Activated CD8-positive, alpha-beta T cell treated with anti-CD3 and anti-CD28 coated beads, Interleukin-2, amount 10 ng/mL, durations not matched to agents 7 days and 5 days (primary cell): ENCODE data around the gene HOXA3. TPM values are rescaled to one million over a fixed set of nuclear protein-coding genes. Genes with fewer than 3 reads are reported as not detected.
A peak's percentile ranks its signal among the peaks of the same experiment; 100 is the strongest.

ENCODE experiments used
- ATAC-seq: fragments of 150-1000 bp; cut with Tn5 transposase; one replicate; pipeline ENCODE4 v1.10.0; 2021; ENCODE audit warnings: moderate library complexity
- CTCF ChIA-PET: fragments of 350-600 bp; sonication (Branson Sonifier 250); formaldehyde crosslinking; loops from one replicate; lab custom pipeline; 2021; ENCODE audit warnings: antibody characterized with exemption; lab: Charles Lee
- POLR2A ChIA-PET: fragments of 350-600 bp; sonication (Branson Sonifier 250); formaldehyde crosslinking; loops from one replicate; lab custom pipeline; 2021; ENCODE audit warnings: antibody characterized with exemption; lab: Charles Lee
- DNase-seq: peaks from one replicate; pipeline ENCODE4 v3.0.0-alpha.2; 2020
- H3K27ac Mint-ChIP-seq: one replicate; pipeline ENCODE4 v1.8.0; 2021; ENCODE audit warnings: mild to moderate bottlenecking, mixed read lengths
- H3K27me3 Mint-ChIP-seq: one replicate; pipeline ENCODE4 v1.8.0; 2021; ENCODE audit warnings: low read depth, mixed read lengths
- H3K36me3 Mint-ChIP-seq: one replicate; pipeline ENCODE4 v1.8.0; 2021; ENCODE audit warnings: low read depth, mixed read lengths
- H3K4me1 Mint-ChIP-seq: one replicate; pipeline ENCODE4 v1.8.0; 2021; ENCODE audit warnings: low read depth, mixed read lengths
- H3K4me3 Mint-ChIP-seq: one replicate; pipeline ENCODE4 v1.8.0; 2021; ENCODE audit warnings: mild to moderate bottlenecking, mixed read lengths
- H3K9me3 Mint-ChIP-seq: one replicate; pipeline ENCODE4 v1.8.0; 2022; ENCODE audit warnings: mixed read lengths; ENCODE audit not compliant: insufficient read depth
- total RNA-seq, 2 experiments: library from RNA; stranded (reverse); gene quantifications; one replicate each; pipeline ENCODE4 v1.2.3, GENCODE V29; 2021

The HOXA3 gene
- total RNA-seq, 2 experiments from 2014 or later: not detected

DNA sequence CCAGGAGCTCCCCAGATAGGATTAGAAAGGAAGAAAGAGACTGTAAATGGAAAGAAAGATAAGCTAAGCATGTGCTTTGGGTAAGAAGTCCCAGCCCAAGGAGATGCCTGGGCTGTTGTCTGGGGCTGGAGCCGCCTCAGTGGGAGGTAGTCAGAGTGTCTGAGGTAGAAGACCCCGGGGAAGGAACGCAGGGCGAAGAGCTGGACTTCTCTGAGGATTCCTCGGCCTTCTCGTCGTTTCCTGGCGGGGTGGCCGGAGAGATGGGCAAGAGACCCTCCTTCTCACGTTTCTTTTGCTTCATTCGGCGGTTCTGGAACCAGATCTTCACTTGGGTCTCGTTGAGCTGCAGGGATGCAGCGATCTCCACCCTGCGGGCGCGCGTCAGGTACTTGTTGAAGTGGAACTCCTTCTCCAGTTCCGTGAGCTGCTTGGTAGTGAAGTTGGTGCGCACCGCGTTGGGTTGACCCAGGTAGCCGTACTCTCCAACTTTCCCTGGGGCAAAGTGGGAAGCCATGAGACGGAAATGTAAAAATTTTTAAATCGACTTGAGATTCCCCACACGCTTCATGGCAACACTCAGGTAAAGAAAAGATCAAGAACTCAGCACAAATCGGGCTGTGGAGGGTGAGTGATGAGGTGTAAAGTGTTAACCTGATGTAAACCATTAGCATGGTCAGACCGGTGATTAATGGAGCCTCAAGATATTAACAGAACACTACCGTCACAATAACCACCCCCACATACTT, 57.9 kb downstream of the HOXA3 start:
- CTCF ChIA-PET: interaction anchor here (0.7 to 1.1 kb wide), 2 partner anchors 89 to 102 kb away, joined by 3 to 5 read pairs; no protein-coding TSS in a partner anchor
- Mint-ChIP-seq H3K27ac (no peak overlapping the region), H3K9me3 (no peaks in the 10 kb centered on the region), H3K4me1 (peaks cover 23% of the 10 kb centered on the region), H3K36me3 (peaks cover 1% of the 10 kb centered on the region), H3K4me3 (peak overlapping the region; percentile 85), H3K27me3 (peaks cover 82% of the 10 kb centered on the region)
- POLR2A ChIA-PET: no interaction called here
- DNase-seq: no peak
- ATAC-seq: no peak

DNA sequence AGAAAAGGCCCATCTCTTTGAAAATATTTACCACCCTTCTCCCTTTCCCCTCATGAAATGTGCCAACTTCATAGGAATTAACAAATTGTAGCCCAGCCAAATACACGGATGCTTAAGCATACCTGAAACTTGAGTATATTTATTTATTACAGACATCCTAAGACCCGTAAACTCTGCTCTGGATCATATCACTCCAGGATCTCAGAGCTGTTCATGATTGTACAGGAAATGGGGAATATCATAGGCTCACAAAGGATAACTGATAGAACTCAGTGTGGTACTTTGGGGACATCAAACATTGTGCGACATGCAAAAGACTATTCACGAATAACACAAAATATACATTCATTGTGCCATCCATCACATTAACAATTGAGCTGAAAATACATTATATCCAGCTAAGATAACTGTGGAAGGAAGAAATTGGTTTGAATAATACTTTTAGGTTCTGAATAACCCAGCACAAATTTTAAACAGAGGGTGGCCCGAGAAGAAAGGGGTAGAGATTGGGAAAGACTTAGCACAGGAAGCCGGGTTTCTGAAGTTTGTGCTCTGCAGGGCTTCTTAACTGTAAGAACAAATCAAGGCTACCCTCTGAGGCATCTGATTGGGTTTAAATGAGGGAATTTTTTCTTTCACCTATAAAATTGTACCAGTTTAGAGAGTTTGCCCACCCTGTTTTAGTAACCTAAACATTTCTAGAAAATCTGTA, 59.0 kb downstream of the HOXA3 start:
- CTCF ChIA-PET: interaction anchor here (0.6 to 1.1 kb wide), 3 partner anchors 56 to 239 kb away, joined by 3 to 5 read pairs (median 3); no protein-coding TSS in a partner anchor
- peaks cover 23% of the 10 kb centered on the region for H3K4me1 Mint-ChIP-seq
- H3K4me3 Mint-ChIP-seq: no peak overlapping the region
- POLR2A ChIA-PET: no interaction called here
- no peak overlapping the region for H3K27ac Mint-ChIP-seq
- H3K9me3 Mint-ChIP-seq: no peaks in the 10 kb centered on the region
- peaks cover 82% of the 10 kb centered on the region for H3K27me3 Mint-ChIP-seq
- peaks cover 2% of the 10 kb centered on the region for H3K36me3 Mint-ChIP-seq
- DNase-seq (no peak), ATAC-seq (no peak)

DNA sequence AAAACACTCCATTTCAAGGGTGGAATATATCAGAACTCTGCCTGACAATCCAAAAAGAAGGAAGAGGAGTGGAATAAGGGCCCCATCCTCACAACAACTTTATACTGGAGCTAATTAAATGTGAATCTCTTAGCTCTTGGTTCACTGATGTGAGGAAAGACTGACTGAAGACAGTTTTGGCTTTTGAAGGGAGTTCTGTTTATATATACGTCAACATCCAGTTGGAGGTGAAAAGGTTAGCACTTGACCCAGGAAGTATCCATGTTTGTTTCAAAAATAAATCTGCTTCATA, 59.6 kb downstream of the HOXA3 start:
- POLR2A ChIA-PET: no interaction called here
- H3K9me3 Mint-ChIP-seq: no peaks in the 10 kb centered on the region
- no peak overlapping the region for H3K4me3 Mint-ChIP-seq
- DNase-seq (no peak), ATAC-seq (no peak)
- CTCF ChIA-PET: interaction anchor here (0.6 to 1.0 kb wide), 2 partner anchors 57 to 238 kb away, joined by 3 read pairs; no protein-coding TSS in a partner anchor
- peaks cover 81% of the 10 kb centered on the region for H3K27me3 Mint-ChIP-seq
- no peak overlapping the region for H3K27ac Mint-ChIP-seq
- peaks cover 2% of the 10 kb centered on the region for H3K36me3 Mint-ChIP-seq
- H3K4me1 Mint-ChIP-seq: peaks cover 26% of the 10 kb centered on the region

DNA sequence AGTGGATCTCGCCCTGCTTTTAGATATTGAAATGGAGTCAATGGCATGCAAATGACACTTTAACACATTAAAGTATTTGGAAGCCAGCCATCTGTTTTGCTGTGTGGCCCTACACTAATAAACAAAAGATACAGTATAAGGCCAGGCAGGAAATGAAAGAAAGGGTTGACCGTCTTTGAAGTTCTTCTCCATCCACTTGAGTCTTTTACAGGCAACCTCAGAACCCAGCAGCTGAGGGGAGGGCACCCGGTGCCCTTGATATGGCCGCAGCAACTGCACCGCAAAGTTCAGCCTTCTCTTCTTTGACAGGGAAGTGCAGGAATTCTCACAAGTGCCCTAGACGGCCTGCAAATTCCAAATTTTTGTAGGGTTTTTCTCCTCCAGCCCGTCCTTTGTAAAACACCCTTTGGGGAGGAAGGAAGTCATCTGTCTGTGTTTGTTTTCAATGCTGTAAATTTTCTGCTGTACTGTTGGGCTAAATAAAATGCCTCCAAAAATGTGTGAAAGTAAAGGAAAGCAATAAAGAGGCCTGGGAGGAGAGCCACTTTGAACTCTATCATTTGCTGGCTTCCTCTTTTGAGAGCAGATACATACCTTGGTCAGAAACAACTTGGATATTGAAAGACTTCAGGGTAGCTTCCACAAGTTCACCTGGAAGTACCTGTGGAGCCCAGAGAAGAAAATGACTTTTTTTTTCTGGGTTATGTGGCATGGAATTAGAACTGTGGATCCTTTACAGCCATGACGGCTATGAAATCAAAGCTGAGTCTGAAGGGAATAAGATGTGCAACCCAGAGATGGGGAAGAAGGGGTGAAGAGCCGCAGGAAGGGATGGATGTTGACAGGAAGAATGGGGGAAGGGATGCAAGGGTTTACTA, 60.2 kb downstream of the HOXA3 start:
- CTCF ChIA-PET: interaction anchor here (1.5 kb wide), 1 partner anchor 13 kb away, joined by 3 read pairs; no protein-coding TSS in a partner anchor
- Mint-ChIP-seq H3K9me3 (no peaks in the 10 kb centered on the region), H3K4me1 (peaks cover 24% of the 10 kb centered on the region), H3K36me3 (peaks cover 2% of the 10 kb centered on the region), H3K27ac (no peak overlapping the region), H3K27me3 (peaks cover 82% of the 10 kb centered on the region), H3K4me3 (no peak overlapping the region)
- POLR2A ChIA-PET: no interaction called here
- ATAC-seq (no peak), DNase-seq (no peak)

DNA sequence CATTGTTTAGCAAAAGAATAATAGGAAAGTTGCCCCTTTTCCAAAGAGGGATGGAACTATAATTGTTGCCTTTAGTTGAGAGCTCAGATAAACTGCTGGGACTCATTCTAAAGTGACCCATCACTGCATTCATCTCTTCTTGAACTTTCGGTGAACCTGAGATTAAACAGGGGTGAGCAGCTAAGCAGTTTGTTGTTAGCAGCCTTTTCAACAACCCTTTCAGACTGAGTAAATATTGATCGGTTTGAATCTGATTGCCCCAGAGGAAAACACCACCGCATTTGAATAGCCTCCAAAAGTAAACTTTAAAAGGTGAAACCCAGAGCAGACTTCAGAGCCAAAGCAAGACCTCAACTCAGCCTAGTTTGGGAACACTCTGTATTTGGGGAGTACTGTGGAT, 61.3 kb downstream of the HOXA3 start:
- ChIA-PET POLR2A (no interaction called here), CTCF (interaction anchor here (1.0 to 1.5 kb wide), 2 partner anchors 15 to 60 kb away, joined by 3 read pairs; no protein-coding TSS in a partner anchor)
- Mint-ChIP-seq H3K27ac (no peak overlapping the region), H3K36me3 (peaks cover 2% of the 10 kb centered on the region), H3K4me1 (peaks cover 21% of the 10 kb centered on the region), H3K9me3 (no peaks in the 10 kb centered on the region), H3K27me3 (peaks cover 81% of the 10 kb centered on the region), H3K4me3 (no peak overlapping the region)
- ATAC-seq: no peak
- no peak for DNase-seq

DNA sequence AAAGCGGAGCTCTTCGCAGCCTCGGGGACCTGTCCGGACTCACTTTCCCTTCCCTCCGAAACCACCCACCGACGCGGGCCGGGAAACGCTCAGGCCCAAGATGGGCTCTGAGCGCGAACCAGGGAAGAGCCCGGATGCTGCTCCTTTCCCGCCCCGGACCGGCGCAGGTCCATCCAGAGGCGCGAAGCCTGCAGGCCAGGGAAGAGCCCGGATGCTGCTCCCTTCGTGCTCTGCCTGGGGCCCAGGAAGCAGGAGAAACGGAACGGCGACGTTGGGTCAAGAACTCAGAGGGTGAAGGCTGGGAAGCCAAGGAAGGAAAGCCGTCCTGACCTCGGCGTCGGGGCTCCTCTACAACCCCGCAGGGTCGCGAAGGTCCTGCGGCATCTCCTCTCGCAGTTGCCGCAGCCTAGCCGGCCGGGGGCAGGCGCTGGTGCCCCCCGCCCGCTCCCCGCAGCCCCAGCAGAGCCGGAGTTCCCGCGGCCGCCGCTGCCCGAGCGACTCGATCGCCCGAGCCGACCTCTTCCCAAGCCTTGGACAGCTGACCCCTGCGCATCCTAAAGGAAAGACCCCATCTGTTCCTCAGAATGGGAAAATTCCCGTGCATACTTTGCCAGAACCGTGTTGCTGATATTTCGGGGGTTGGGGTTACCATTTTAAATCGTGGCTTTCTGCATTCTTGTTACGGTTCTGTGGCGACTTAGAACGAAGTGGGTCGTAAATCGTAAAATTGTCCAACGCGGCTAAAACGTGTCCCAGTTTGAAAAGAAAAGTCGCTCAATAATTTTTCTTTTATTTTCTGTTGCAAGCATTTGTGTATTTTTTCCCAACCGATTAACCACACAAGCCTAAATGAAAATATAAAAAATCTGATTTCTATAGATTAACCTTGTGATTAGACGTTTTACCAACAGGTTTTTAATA, 64.1 kb downstream of the HOXA3 start:
- no peak overlapping the region for H3K27ac Mint-ChIP-seq
- H3K4me3 Mint-ChIP-seq: no peak overlapping the region
- no peak for DNase-seq
- no peaks in the 10 kb centered on the region for H3K9me3 Mint-ChIP-seq
- peaks cover 11% of the 10 kb centered on the region for H3K4me1 Mint-ChIP-seq
- no peak for ATAC-seq
- POLR2A ChIA-PET: no interaction called here
- H3K36me3 Mint-ChIP-seq: peaks cover 2% of the 10 kb centered on the region
- peaks cover 65% of the 10 kb centered on the region for H3K27me3 Mint-ChIP-seq
- CTCF ChIA-PET: no interaction called here

DNA sequence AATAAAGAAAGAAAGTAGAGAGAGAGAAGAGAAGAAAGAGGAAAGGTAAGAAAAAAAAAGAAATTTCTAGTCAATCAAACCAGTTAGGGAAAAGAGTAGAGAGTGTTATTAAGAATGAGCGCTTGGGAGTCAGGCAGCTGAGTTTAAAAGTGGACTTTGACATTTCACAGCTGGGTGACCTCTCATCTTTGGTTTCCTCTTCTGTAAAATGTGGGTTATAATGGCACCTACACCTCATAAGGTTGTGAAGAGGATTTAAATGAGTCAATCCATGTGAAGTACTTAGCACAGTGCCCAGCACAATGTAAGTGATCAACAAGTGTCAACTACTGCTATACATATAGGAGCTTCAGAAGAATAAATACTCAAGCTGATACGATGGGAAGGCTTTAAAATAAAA, 68.7 kb downstream of the HOXA3 start:
- no peak for DNase-seq
- Mint-ChIP-seq H3K4me1 (peaks cover 14% of the 10 kb centered on the region), H3K9me3 (no peaks in the 10 kb centered on the region), H3K4me3 (no peak overlapping the region), H3K27ac (no peak overlapping the region), H3K27me3 (peaks cover 22% of the 10 kb centered on the region), H3K36me3 (no peaks in the 10 kb centered on the region)
- ChIA-PET POLR2A (no interaction called here), CTCF (interaction anchor here (0.9 to 2.2 kb wide), 2 partner anchors 13 to 77 kb away, joined by 3 to 5 read pairs; partner anchors contain the start of gene HOXA1)
- no peak for ATAC-seq

DNA sequence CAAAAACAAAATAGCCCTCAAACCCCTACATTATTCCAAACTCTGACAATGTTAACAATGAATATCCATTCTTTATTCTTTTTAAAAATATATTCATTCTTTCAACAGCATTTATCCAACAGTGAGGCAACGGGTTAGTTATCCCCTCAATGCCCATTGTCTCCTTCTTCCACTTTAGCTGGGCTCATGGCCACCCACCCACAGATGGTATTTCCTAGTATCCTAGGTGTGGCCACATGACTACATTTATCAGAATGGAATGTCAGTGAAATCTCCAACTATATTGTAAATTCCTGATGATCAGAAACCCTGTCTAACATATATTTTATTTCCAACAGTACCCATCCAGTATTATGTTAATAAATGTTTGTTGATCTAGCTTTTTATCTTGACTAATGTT, 70.2 kb downstream of the HOXA3 start:
- POLR2A ChIA-PET: no interaction called here
- no peak for DNase-seq
- Mint-ChIP-seq H3K9me3 (no peaks in the 10 kb centered on the region), H3K4me3 (no peak overlapping the region), H3K4me1 (peaks cover 6% of the 10 kb centered on the region), H3K27me3 (peaks cover 11% of the 10 kb centered on the region), H3K36me3 (no peaks in the 10 kb centered on the region), H3K27ac (no peak overlapping the region)
- CTCF ChIA-PET: interaction anchor here (2.2 kb wide), 1 partner anchor 14 kb away, joined by 5 read pairs; the partner anchor contains the start of gene HOXA1
- no peak for ATAC-seq

DNA sequence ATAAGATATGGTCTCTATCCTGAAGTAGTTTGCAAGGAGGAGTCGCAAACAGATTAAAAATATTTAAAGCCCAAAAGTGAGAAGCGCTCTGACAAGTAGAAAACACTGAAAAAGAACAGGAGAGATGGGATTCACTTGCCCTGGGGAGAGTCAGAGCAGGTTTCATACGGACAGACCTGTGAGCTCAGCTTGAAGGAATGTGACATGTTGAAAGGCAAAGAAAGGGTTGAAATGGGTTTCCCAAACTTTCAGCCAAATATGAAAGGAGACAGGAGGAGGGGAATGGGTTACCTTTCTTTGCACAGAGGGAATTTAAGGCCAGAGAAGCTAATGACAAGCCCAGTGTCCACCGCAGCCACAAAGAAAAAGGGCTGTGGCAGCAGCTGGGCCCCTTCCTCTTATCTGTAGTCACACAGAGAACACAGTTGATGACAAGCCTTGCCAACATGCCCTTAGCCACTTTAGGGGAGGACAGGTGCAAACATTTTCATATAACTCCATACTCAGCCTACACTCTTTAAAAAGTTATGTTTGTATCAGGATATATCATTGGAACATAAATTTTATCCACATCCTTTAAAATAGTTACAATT, 71.4 kb downstream of the HOXA3 start:
- CTCF ChIA-PET: no interaction called here
- Mint-ChIP-seq H3K27me3 (peaks cover 7% of the 10 kb centered on the region), H3K4me3 (no peak overlapping the region), H3K27ac (no peak overlapping the region), H3K9me3 (no peaks in the 10 kb centered on the region), H3K4me1 (peaks cover 6% of the 10 kb centered on the region), H3K36me3 (no peaks in the 10 kb centered on the region)
- DNase-seq: no peak
- ATAC-seq: no peak
- POLR2A ChIA-PET: interaction anchor here (0.5 kb wide), 1 partner anchor 36 kb away, joined by 3 read pairs; no protein-coding TSS in a partner anchor

DNA sequence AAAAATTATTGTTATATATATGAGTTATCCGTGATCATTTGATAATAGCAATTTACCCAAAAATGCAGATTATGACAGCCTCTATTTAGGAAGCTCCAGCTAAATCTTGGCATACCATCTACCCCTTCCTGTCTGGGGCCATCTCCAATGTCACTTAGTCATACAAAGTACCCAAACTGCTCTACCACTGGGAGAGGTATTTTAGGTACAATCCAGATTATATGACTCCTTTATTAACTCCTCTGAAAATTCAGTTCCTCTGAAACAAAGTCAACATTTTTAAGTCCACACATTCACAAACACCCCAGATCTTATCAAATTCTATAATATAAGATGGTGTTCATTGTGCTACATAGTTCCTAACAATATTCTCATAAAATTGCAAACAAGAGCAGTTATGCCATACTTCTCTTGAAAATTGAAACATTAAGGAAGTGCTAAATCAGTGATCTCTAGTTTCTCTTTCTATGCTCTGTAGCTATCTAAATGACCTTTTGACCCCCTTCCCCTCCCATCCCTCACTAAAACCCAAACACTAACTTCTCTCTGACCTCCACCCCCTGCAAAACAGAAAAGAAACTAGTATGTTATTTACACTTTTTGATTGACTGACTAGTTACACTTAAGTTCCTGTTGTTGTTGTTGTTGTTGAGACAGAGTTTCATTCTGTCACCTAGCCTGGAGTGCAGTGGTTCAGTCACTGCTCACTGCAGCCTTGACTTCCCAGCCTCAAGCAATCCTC, 73.0 kb downstream of the HOXA3 start:
- no peak for DNase-seq
- CTCF ChIA-PET: no interaction called here
- H3K27me3 Mint-ChIP-seq: peaks cover 9% of the 10 kb centered on the region
- H3K4me1 Mint-ChIP-seq: peaks cover 6% of the 10 kb centered on the region
- POLR2A ChIA-PET: no interaction called here
- H3K27ac Mint-ChIP-seq: no peak overlapping the region
- ATAC-seq: no peak
- H3K9me3 Mint-ChIP-seq: no peaks in the 10 kb centered on the region
- no peak overlapping the region for H3K4me3 Mint-ChIP-seq
- H3K36me3 Mint-ChIP-seq: no peaks in the 10 kb centered on the region
